Vagina (tissue), 2 donors: Measurements from ENCODE around the gene DPYSL5.

ENCODE experiments used
- POLR2A ChIP-seq, 2 donors: fragments of 450-650 bp; IDR thresholded peaks; one replicate each; pipeline ENCODE4 v1.6.1; 2017; ENCODE audit warnings: antibody characterized with exemption in 2 of 2, mild to moderate bottlenecking in 2 of 2, moderate library complexity in 2 of 2
- TF ChIP-seq, protein P1 (sequence below), 3 experiments: fragments of 450-650 bp in 2 of 3; fragments of 200-600 bp in 1 of 3; sonication (generic) in 1 of 3; IDR thresholded peaks; one replicate each; pipeline ENCODE4 v1.5.1; 2017 to 2019; ENCODE audit warnings: antibody characterized with exemption in 3 of 3, mild to moderate bottlenecking in 2 of 3, moderate library complexity in 2 of 3

DNA sequence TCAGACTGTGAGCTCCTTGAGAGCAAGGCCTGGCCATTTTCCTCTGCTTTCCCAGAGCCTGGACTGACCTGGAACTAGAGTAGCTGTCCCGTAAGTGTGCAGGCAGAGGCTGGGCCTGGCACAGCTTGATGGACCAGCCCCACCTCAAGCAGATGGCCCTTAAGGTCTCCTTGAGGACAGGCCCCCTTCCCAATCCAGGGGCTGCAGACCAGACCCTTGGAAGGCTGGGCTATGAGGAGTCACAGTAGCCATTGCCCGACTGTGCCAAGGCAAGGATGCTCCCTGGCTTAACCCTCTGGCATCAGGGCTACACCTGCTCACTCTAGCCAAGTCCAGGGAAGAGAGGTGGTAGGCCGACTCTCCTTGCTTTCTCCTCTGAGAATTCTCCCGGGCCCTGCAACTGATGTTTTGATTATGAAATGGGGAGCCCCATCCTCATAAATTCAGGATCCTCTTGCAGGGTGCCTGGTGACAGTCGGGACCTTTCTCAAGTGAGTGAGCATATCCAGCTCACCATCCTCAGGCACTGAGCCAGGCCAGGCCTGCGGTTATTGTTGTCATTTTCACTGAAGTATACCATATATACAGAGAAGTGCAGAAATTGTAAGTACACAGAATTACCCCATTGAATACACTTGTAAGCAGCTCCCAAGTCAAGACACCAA is 51.7 kb downstream of the DPYSL5 start:
- TF ChIP-seq POLR2A (IDR thresholded peaks at IDR 0.05), result no peak
- TF ChIP-seq, protein P1, sequence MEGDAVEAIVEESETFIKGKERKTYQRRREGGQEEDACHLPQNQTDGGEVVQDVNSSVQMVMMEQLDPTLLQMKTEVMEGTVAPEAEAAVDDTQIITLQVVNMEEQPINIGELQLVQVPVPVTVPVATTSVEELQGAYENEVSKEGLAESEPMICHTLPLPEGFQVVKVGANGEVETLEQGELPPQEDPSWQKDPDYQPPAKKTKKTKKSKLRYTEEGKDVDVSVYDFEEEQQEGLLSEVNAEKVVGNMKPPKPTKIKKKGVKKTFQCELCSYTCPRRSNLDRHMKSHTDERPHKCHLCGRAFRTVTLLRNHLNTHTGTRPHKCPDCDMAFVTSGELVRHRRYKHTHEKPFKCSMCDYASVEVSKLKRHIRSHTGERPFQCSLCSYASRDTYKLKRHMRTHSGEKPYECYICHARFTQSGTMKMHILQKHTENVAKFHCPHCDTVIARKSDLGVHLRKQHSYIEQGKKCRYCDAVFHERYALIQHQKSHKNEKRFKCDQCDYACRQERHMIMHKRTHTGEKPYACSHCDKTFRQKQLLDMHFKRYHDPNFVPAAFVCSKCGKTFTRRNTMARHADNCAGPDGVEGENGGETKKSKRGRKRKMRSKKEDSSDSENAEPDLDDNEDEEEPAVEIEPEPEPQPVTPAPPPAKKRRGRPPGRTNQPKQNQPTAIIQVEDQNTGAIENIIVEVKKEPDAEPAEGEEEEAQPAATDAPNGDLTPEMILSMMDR (IDR thresholded peaks at IDR 0.05), result no peak
